Testis (tissue), 3 donors: ENCODE results near the gene SULT2B1. TPM values are rescaled to one million over a fixed set of nuclear protein-coding genes. Genes with fewer than 3 reads are reported as not detected.

Experiments
- DNase-seq: peaks from one replicate; pipeline ENCODE4 v3.0.0-alpha.2; 2019
- H3K27ac ChIP-seq, 2 donors: fragments of 200-600 bp; sonication (generic); one replicate each; pipeline ENCODE4 v1.5.1; 2019
- H3K27me3 ChIP-seq: fragments of 200-600 bp; sonication (generic); one replicate; pipeline ENCODE4 v1.5.1; 2019
- H3K36me3 ChIP-seq: fragments of 200-600 bp; sonication (generic); one replicate; pipeline ENCODE4 v1.5.1; 2017; ENCODE audit warnings: low read depth; ENCODE audit errors: missing control alignments
- H3K4me1 ChIP-seq: fragments of 200-600 bp; sonication (generic); one replicate; pipeline ENCODE4 v1.5.1; 2019
- H3K4me3 ChIP-seq, 2 donors: fragments of 200-600 bp; sonication (generic); one replicate each; pipeline ENCODE4 v1.5.1; 2017 to 2019
- H3K9me3 ChIP-seq: fragments of 200-600 bp; sonication (generic); one replicate; pipeline ENCODE4 v1.5.1; 2017
- CTCF ChIP-seq, 3 experiments: fragments of 450-650 bp in 2 of 3; fragments of 200-600 bp in 1 of 3; sonication (generic) in 1 of 3; IDR thresholded peaks; one replicate each; pipeline ENCODE4 v1.5.1; 2016 to 2019; ENCODE audit warnings: antibody characterized with exemption in 3 of 3, mild to moderate bottlenecking in 2 of 3, moderate library complexity in 1 of 3
- POLR2A ChIP-seq: fragments of 450-650 bp; IDR thresholded peaks from one replicate; pipeline ENCODE4 v1.6.1; 2017; ENCODE audit warnings: antibody characterized with exemption, mild to moderate bottlenecking, moderate library complexity
- WGBS, 2 donors: methylation state at CpG; one replicate each; pipeline ENCODE4 v1.1.5; 2018; 5-methylcytosine and 5-hydroxymethylcytosine counted together
- intact Hi-C: fragments of 100-400 bp; cut with DNase I; formaldehyde crosslinking; loops from one replicate; pipeline ENCODE4 v1.15.1; 2023; ENCODE audit warnings: low total_unique reads
- polyA plus RNA-seq: library from polyadenylated mRNA; stranded (reverse); fragments of 350-450 nt; fragmentation: Illumina TruSeq; extraction: RNeasy Lipid Tissue Mini Kit (QIAGEN cat#74804); gene quantifications from one replicate; pipeline ENCODE4 v1.2.3, GENCODE V29; 2014; ENCODE audit warnings: low read depth, low replicate concordance; ENCODE audit not compliant: insufficient read depth
- total RNA-seq, 2 donors: library from RNA; depleted of rRNA; stranded (reverse); fragments of >200 nt; gene quantifications; one replicate each; pipeline ENCODE4 v1.2.3, GENCODE V29; 2016

Gene SULT2B1
- total and polyA plus RNA-seq, 3 donors from 2014 or later: 1.0 to 1.4 (median 1.1) TPM

- no peak overlapping the region for H3K27ac ChIP-seq
- intact Hi-C loops: no loop called here
- TF ChIP-seq POLR2A (no peak), CTCF (IDR thresholded peaks at IDR 0.05) (no peak)
- H3K4me1 ChIP-seq: no peaks in the 10 kb centered on the region
- H3K4me3 ChIP-seq: no peak overlapping the region
- WGBS, 2 donors: 70 to 85% methylated on average over 1 to 9 of the region's 9 CpGs
- H3K36me3 ChIP-seq: no peaks in the 10 kb centered on the region
- no peaks in the 10 kb centered on the region for H3K27me3 ChIP-seq
- no peak for DNase-seq
- H3K9me3 ChIP-seq: no peaks in the 10 kb centered on the region
Measured at GRCh38 chr19:48603850-48604249, 51.9 kb downstream of the SULT2B1 start.

GRCh38 chr19:48606463-48607358, 54.7 kb downstream of the SULT2B1 start, which contains the start of gene SPACA4:
SPACA4 (plus strand) TSS chr19:48606742; CDS start chr19:48606979, 237 bp downstream.
- Histone ChIP-seq H3K27ac (no peak within 1 kb of the TSS), H3K4me3 (no peak within 1 kb of the TSS), H3K4me1 (no peaks in the 10 kb centered on the region), H3K9me3 (no peaks in the 10 kb centered on the region), H3K27me3 (no peaks in the 10 kb centered on the region), H3K36me3 (no peaks in the 10 kb centered on the region)
- intact Hi-C loops: no loop called here
- 83 to 90% methylated on average over 1 to 33 of the region's 39 CpGs for WGBS, 2 donors
- no peak for DNase-seq
- TF ChIP-seq CTCF (IDR thresholded peaks at IDR 0.05) (no peak), POLR2A (no peak)

DNA sequence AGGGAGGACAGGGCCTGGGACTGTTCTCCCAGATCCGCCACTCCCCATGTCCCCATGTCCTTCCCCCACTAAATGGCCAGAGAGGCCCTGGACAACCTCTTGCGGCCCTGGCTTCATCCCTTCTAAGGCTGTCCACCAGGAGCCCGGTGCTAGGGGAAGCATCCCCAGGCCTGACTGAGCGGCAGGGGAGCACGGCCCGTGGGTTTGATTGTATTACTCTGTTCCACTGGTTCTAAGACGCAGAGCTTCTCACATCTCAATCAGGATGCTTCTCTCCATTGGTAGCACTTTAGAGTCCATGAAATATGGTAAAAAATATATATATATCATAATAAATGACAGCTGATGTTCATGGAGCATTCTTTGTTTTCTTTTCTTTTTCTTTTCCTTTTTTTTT, 55.4 kb downstream of the SULT2B1 start:
- Histone ChIP-seq H3K36me3 (no peaks in the 10 kb centered on the region), H3K4me3 (no peak overlapping the region), H3K9me3 (no peaks in the 10 kb centered on the region), H3K27ac (no peak overlapping the region), H3K4me1 (no peaks in the 10 kb centered on the region), H3K27me3 (no peaks in the 10 kb centered on the region)
- intact Hi-C loops: no loop called here
- TF ChIP-seq POLR2A (no peak), CTCF (IDR thresholded peaks at IDR 0.05) (no peak)
- DNase-seq: no peak
- 80 to 88% methylated on average over 7 of the region's 7 CpGs for WGBS, 2 donors

- DNase-seq: no peak
- no peak for TF ChIP-seq POLR2A
- peak in 2 of 3 experiments; percentile 18 to 26 for TF ChIP-seq CTCF (IDR thresholded peaks at IDR 0.05)
- no peak overlapping the region for H3K27ac ChIP-seq
- no peaks in the 10 kb centered on the region for H3K36me3 ChIP-seq
- 35 to 40% methylated on average over 8 to 9 of the region's 9 CpGs for WGBS, 2 donors
- no peaks in the 10 kb centered on the region for H3K4me1 ChIP-seq
- no peaks in the 10 kb centered on the region for H3K27me3 ChIP-seq
- H3K9me3 ChIP-seq: no peaks in the 10 kb centered on the region
- intact Hi-C loops: no loop called here
- H3K4me3 ChIP-seq: no peak overlapping the region
Measured at GRCh38 chr19:48608798-48609263, 56.9 kb downstream of the SULT2B1 start.
